BLaER1 treated with 17β-estradiol and CSF1 and Interleukin-3, amounts not matched to agents 10 nM and 100 nM (cell line): ENCODE data around the gene RABGAP1L.

Experiments
- H3K27ac ChIP-seq, 11 experiments: shearing (Covaris generic); formaldehyde crosslinking; 2 replicates each; pipeline ENCODE4 v1.8.1; 2022
- H3K27me3 ChIP-seq, 11 experiments: shearing (Covaris generic); formaldehyde crosslinking; 2 replicates each; pipeline ENCODE4 v1.8.1; 2022
- H3K36me3 ChIP-seq, 11 experiments: shearing (Covaris generic); formaldehyde crosslinking; 2 replicates each; pipeline ENCODE4 v1.8.1; 2022
- H3K4me1 ChIP-seq, 10 experiments: shearing (Covaris generic); formaldehyde crosslinking; 2 replicates each; pipeline ENCODE4 v1.8.1; 2022
- H3K4me2 ChIP-seq, 11 experiments: shearing (Covaris generic); formaldehyde crosslinking; 2 replicates each; pipeline ENCODE4 v1.8.1; 2022
- H3K4me3 ChIP-seq, 10 experiments: shearing (Covaris generic); formaldehyde crosslinking; 2 replicates each; pipeline ENCODE4 v1.8.1; 2022
- H3K9ac ChIP-seq, 11 experiments: shearing (Covaris generic); formaldehyde crosslinking; 2 replicates each; pipeline ENCODE4 v1.8.1; 2022
- H3K9me3 ChIP-seq, 11 experiments: shearing (Covaris generic); formaldehyde crosslinking; replicated peaks in 1 of 11; 2 replicates each; pipeline ENCODE4 v1.8.1; 2022
- H4K20me1 ChIP-seq, 11 experiments: shearing (Covaris generic); formaldehyde crosslinking; 2 replicates each; pipeline ENCODE4 v1.8.1; 2022
- Cebpa-rat ChIP-seq, 11 experiments: shearing (Covaris generic); IDR thresholded peaks; 2 replicates each; pipeline ENCODE4 v1.8.1; 2022

Gene RABGAP1L

GRCh38 chr1:174152427-174152826, 6.9 kb upstream of the RABGAP1L start:
- Histone ChIP-seq H3K4me2 (peak overlapping the region in 4 of 11 experiments; percentile 13 to 59 (median 44); a peak in 5 of 22 replicates), H3K27ac (no peak overlapping the region), H3K27me3 (no peaks in the 10 kb centered on the region), H3K36me3 (no peaks in the 10 kb centered on the region), H3K4me1 (peaks cover 0 to 17% (median 7%) of the 10 kb centered on the region in 10 experiments; a peak in 9 of 20 replicates), H3K9me3 (peaks cover 3 to 8% (median 6%) of the 10 kb centered on the region in 11 experiments; a peak in 12 of 22 replicates), H3K9ac (no peak overlapping the region), H4K20me1 (no peaks in the 10 kb centered on the region), H3K4me3 (no peak overlapping the region)
- TF ChIP-seq Cebpa-rat (IDR thresholded peaks at IDR 0.05), result no peak

- H3K9me3 ChIP-seq, result peaks cover 3 to 8% (median 5%) of the 10 kb centered on the region in 11 experiments; a peak in 12 of 22 replicates
- H4K20me1 ChIP-seq, result no peaks in the 10 kb centered on the region
- H3K4me2 ChIP-seq, result peak overlapping the region in 6 of 11 experiments; percentile 8 to 59 (median 24); a peak in 6 of 22 replicates
- no peak overlapping the region for H3K9ac ChIP-seq
- H3K36me3 ChIP-seq, result no peaks in the 10 kb centered on the region
- no peak overlapping the region for H3K27ac ChIP-seq
- H3K27me3 ChIP-seq, result no peaks in the 10 kb centered on the region
- no peak overlapping the region for H3K4me3 ChIP-seq
- peaks cover under 1 to 18% (median 9%) of the 10 kb centered on the region in 10 experiments; a peak in 14 of 20 replicates for H3K4me1 ChIP-seq
- no peak for TF ChIP-seq Cebpa-rat (IDR thresholded peaks at IDR 0.05)
Measured at GRCh38 chr1:174153085-174153824, 6.1 kb upstream of the RABGAP1L start.

GRCh38 chr1:174153825-174154107, 5.6 kb upstream of the RABGAP1L start:
- Histone ChIP-seq H3K27me3 (no peaks in the 10 kb centered on the region), H3K9ac (no peak overlapping the region), H3K27ac (no peak overlapping the region), H3K4me1 (peaks cover 6 to 23% (median 13%) of the 10 kb centered on the region in 10 experiments; a peak in 16 of 20 replicates), H3K4me3 (no peak overlapping the region), H3K4me2 (peak overlapping the region in 1 of 11 experiments; percentile 59; a peak in 1 of 22 replicates), H3K36me3 (no peaks in the 10 kb centered on the region), H4K20me1 (no peaks in the 10 kb centered on the region), H3K9me3 (peaks cover 3 to 7% (median 5%) of the 10 kb centered on the region in 11 experiments; a peak in 12 of 22 replicates)
- TF ChIP-seq Cebpa-rat (IDR thresholded peaks at IDR 0.05), result no peak

- Histone ChIP-seq H3K4me3 (no peak overlapping the region), H3K4me1 (peaks cover 13 to 35% (median 27%) of the 10 kb centered on the region in 10 experiments), H3K27ac (no peak overlapping the region), H3K36me3 (no peaks in the 10 kb centered on the region), H3K9ac (no peak overlapping the region), H3K27me3 (no peaks in the 10 kb centered on the region), H3K9me3 (no peaks in the 10 kb centered on the region), H4K20me1 (peaks cover 0 to 14% (median 4%) of the 10 kb centered on the region in 11 experiments; a peak in 10 of 22 replicates), H3K4me2 (no peak overlapping the region)
- TF ChIP-seq Cebpa-rat (IDR thresholded peaks at IDR 0.05), result no peak
Measured at GRCh38 chr1:174156437-174156836, 2.9 kb upstream of the RABGAP1L start.

- no peaks in the 10 kb centered on the region for H3K9me3 ChIP-seq
- no peak overlapping the region for H3K4me3 ChIP-seq
- peaks cover 13 to 40% (median 33%) of the 10 kb centered on the region in 10 experiments for H3K4me1 ChIP-seq
- TF ChIP-seq Cebpa-rat (IDR thresholded peaks at IDR 0.05), result no peak
- no peak overlapping the region for H3K27ac ChIP-seq
- H3K36me3 ChIP-seq, result no peaks in the 10 kb centered on the region
- H3K27me3 ChIP-seq, result no peaks in the 10 kb centered on the region
- H3K9ac ChIP-seq, result no peak overlapping the region
- H4K20me1 ChIP-seq, result peaks cover 0 to 22% (median 4%) of the 10 kb centered on the region in 11 experiments; a peak in 10 of 22 replicates
- no peak overlapping the region for H3K4me2 ChIP-seq
Measured at GRCh38 chr1:174157157-174157806, 2.0 kb upstream of the RABGAP1L start.

- Histone ChIP-seq H3K36me3 (no peaks in the 10 kb centered on the region), H4K20me1 (peaks cover 0 to 23% (median 4%) of the 10 kb centered on the region in 11 experiments; a peak in 10 of 22 replicates), H3K4me3 (peak overlapping the region; percentile 79 to 98 (median 91)), H3K4me2 (peak overlapping the region; percentile 81 to 96 (median 87)), H3K9ac (peak overlapping the region; percentile 82 to 93 (median 90)), H3K9me3 (no peaks in the 10 kb centered on the region), H3K27ac (peak overlapping the region in 10 of 11 experiments; percentile 9 to 91 (median 83); a peak in 17 of 22 replicates), H3K4me1 (peaks cover 13 to 28% (median 25%) of the 10 kb centered on the region in 10 experiments), H3K27me3 (no peaks in the 10 kb centered on the region)
- TF ChIP-seq Cebpa-rat (IDR thresholded peaks at IDR 0.05), result no peak
Measured at GRCh38 chr1:174158767-174159251, 511 bp upstream of the RABGAP1L start.

- peak overlapping the region; percentile 59 to 91 (median 83); a peak in 20 of 22 replicates for H3K27ac ChIP-seq
- peaks cover 13 to 31% (median 25%) of the 10 kb centered on the region in 10 experiments for H3K4me1 ChIP-seq
- no peaks in the 10 kb centered on the region for H3K27me3 ChIP-seq
Measured at GRCh38 chr1:174160109-174160473, 771 bp downstream of the RABGAP1L start.

GRCh38 chr1:174160603-174161002, 1.3 kb downstream of the RABGAP1L start:
- no peaks in the 10 kb centered on the region for H3K9me3 ChIP-seq
- peak overlapping the region; percentile 82 to 93 (median 90); a peak in 20 of 22 replicates for H3K9ac ChIP-seq
- H3K4me2 ChIP-seq, result peak overlapping the region; percentile 86 to 98 (median 95)
- H3K36me3 ChIP-seq, result peaks cover 0 to 8% (median 0%) of the 10 kb centered on the region in 11 experiments; a peak in 1 of 22 replicates
- no peak for TF ChIP-seq Cebpa-rat (IDR thresholded peaks at IDR 0.05)
- H3K4me3 ChIP-seq, result peak overlapping the region; percentile 79 to 98 (median 91)
- peaks cover 0 to 23% (median 4%) of the 10 kb centered on the region in 11 experiments; a peak in 10 of 22 replicates for H4K20me1 ChIP-seq
- H3K4me1 ChIP-seq, result peaks cover 13 to 36% (median 26%) of the 10 kb centered on the region in 10 experiments
- H3K27me3 ChIP-seq, result no peaks in the 10 kb centered on the region
- 0 out of 22 replicates have a peak overlapping the region, but pooled peaks of 1 of the 11 experiments have one; percentile 84 for H3K27ac ChIP-seq

More at GRCh38 chr1:174160109-174160473, 771 bp downstream of the RABGAP1L start:
- H3K36me3 ChIP-seq, result peaks cover 0 to 5% (median 0%) of the 10 kb centered on the region in 11 experiments; a peak in 1 of 22 replicates
- H3K4me2 ChIP-seq, result peak overlapping the region; percentile 86 to 98 (median 95)
- no peaks in the 10 kb centered on the region for H3K9me3 ChIP-seq
- peaks cover 0 to 23% (median 4%) of the 10 kb centered on the region in 11 experiments; a peak in 10 of 22 replicates for H4K20me1 ChIP-seq
- H3K4me3 ChIP-seq, result peak overlapping the region; percentile 79 to 98 (median 91)
- H3K9ac ChIP-seq, result peak overlapping the region; percentile 82 to 93 (median 90)
- TF ChIP-seq Cebpa-rat (IDR thresholded peaks at IDR 0.05), result no peak
